Stomach (tissue), 9 donors: ENCODE results near the gene FLII. TPM values are rescaled to one million over a fixed set of nuclear protein-coding genes. Genes with fewer than 3 reads are reported as not detected.

ENCODE experiments used
- DNase-seq, 2 donors: peaks; one replicate each; pipeline versions ENCODE4 v3.0.0 to v3.0.0-alpha.2; 2013 to 2019
- H3K27ac ChIP-seq, 5 donors: fragments of 200-600 bp in 4 of 5; sonication (generic) in 4 of 5; one replicate each; pipeline ENCODE4 v1.5.1; 2013 to 2019; ENCODE audit warnings: mild to moderate bottlenecking in 1 of 5, moderate library complexity in 1 of 5
- H3K27me3 ChIP-seq, 3 donors: fragments of 200-600 bp; sonication (generic); one replicate each; pipeline ENCODE4 v1.5.1; 2017 to 2019; ENCODE audit warnings: mixed run types in 1 of 3
- H3K36me3 ChIP-seq, 4 donors: fragments of 200-600 bp; sonication (generic); 1 replicate in 3 of 4; 2 replicates in 1 of 4; pipeline ENCODE4 v1.5.1; 2016 to 2019
- H3K4me1 ChIP-seq, 4 donors: fragments of 200-600 bp; sonication (generic); one replicate each; pipeline ENCODE4 v1.5.1; 2016 to 2019
- H3K4me3 ChIP-seq, 4 donors: fragments of 200-600 bp; sonication (generic) in 3 of 4; one replicate each; pipeline ENCODE4 v1.5.1; 2016 to 2019; ENCODE audit warnings: mild to moderate bottlenecking in 1 of 4
- H3K9me3 ChIP-seq, 4 donors: fragments of 200-600 bp; sonication (generic); one replicate each; pipeline ENCODE4 v1.5.1; 2016 to 2019
- CTCF ChIP-seq, 7 experiments: fragments of 450-650 bp in 4 of 7; fragments of 200-600 bp in 3 of 7; sonication (generic) in 3 of 7; IDR thresholded peaks; one replicate each; pipeline ENCODE4 v1.5.1; 2016 to 2019; ENCODE audit warnings: antibody characterized with exemption in 7 of 7, control low read depth in 2 of 7, mild to moderate bottlenecking in 1 of 7
- EP300 ChIP-seq: sonication (generic); formaldehyde crosslinking; IDR thresholded peaks from one replicate; pipeline ENCODE4 v1.6.1; 2017; ENCODE audit warnings: antibody characterized with exemption
- POLR2A ChIP-seq, 4 donors: fragments of 450-650 bp; IDR thresholded peaks; one replicate each; pipeline ENCODE4 v1.6.1; 2016; ENCODE audit warnings: antibody characterized with exemption in 4 of 4, control low read depth in 2 of 4, mild to moderate bottlenecking in 1 of 4, moderate library complexity in 1 of 4
- POLR2AphosphoS5 ChIP-seq, 3 donors: sonication (generic); formaldehyde crosslinking; IDR thresholded peaks; one replicate each; pipeline ENCODE4 v1.6.1; 2016; ENCODE audit warnings: antibody characterized with exemption in 3 of 3
- WGBS, 5 donors: extraction: QIAGEN DNeasy Blood & Tissue Kit in 3 of 5; methylation state at CpG; one replicate each; pipeline versions ENCODE4 v1.1.5 to v1.1.7; 2013 to 2018; 5-methylcytosine and 5-hydroxymethylcytosine counted together
- intact Hi-C: fragments of 100-400 bp; cut with DNase I; formaldehyde crosslinking; loops from one replicate; pipeline ENCODE4 v1.15.1; 2023; ENCODE audit warnings: low total_unique reads
- polyA plus RNA-seq, 3 donors: library from polyadenylated mRNA; stranded (reverse); fragments of 200-250 nt; gene quantifications; one replicate each; pipeline ENCODE4 v1.2.3, GENCODE V29; 2013
- total RNA-seq, 5 donors: library from RNA; depleted of rRNA; stranded (reverse); fragments of >200 nt; gene quantifications; one replicate each; pipeline versions ENCODE4 v1.1.0 to v1.2.3, GENCODE V29; 2014 to 2016
- donor health status: healthy with polysubstance abuse.
- donor health status: Bipolar disorder and iron deficiency.
- donor health status: healthy.

Gene FLII
- total and polyA plus RNA-seq, 8 donors, result 107 to 677 (median 323) TPM

GRCh38 chr17:18257268-18257981 is 1.1 kb downstream of the FLII start:
- Histone ChIP-seq H3K27ac (peak overlapping the region; percentile 94 to 98 (median 97)), H3K4me3 (peak overlapping the region; percentile 79 to 99 (median 80)), H3K9me3 (no peaks in the 10 kb centered on the region), H3K36me3 (peaks cover 27 to 44% (median 41%) of the 10 kb centered on the region in 4 donors), H3K27me3 (no peaks in the 10 kb centered on the region), H3K4me1 (peaks cover 36 to 55% (median 52%) of the 10 kb centered on the region in 4 donors)
- peak; percentile 73 to 79 for DNase-seq
- no peak for TF ChIP-seq EP300
- no peak for TF ChIP-seq POLR2A (IDR thresholded peaks at IDR 0.05)
- no peak for TF ChIP-seq POLR2AphosphoS5 (IDR thresholded peaks at IDR 0.05)
- TF ChIP-seq CTCF (IDR thresholded peaks at IDR 0.05), result no peak
- intact Hi-C loops, result no loop called here
- WGBS, 5 donors, result 12 to 17% (median 14%) methylated on average over 18 of the region's 18 CpGs

GRCh38 chr17:18256776-18257175 is 1.8 kb downstream of the FLII start:
- no peak for DNase-seq
- WGBS, 5 donors, result 48 to 75% (median 58%) methylated on average over 6 to 7 of the region's 7 CpGs
- peak overlapping the region; percentile 79 to 99 (median 80) for H3K4me3 ChIP-seq
- peaks cover 29 to 49% (median 45%) of the 10 kb centered on the region in 4 donors for H3K4me1 ChIP-seq
- H3K27me3 ChIP-seq, result no peaks in the 10 kb centered on the region
- H3K36me3 ChIP-seq, result peaks cover 33 to 51% (median 48%) of the 10 kb centered on the region in 4 donors
- H3K9me3 ChIP-seq, result no peaks in the 10 kb centered on the region
- no peak for TF ChIP-seq EP300
- intact Hi-C loops, result no loop called here
- peak overlapping the region in 4 of 5 donors; percentile 94 to 98 (median 96) for H3K27ac ChIP-seq

GRCh38 chr17:18256351-18256750 is 2.2 kb downstream of the FLII start:
- no peak for DNase-seq
- Histone ChIP-seq H3K27me3 (no peaks in the 10 kb centered on the region), H3K36me3 (peaks cover 37 to 55% (median 52%) of the 10 kb centered on the region in 4 donors), H3K4me3 (peak overlapping the region in 1 of 4 donors; percentile 80), H3K4me1 (peaks cover 25 to 44% (median 41%) of the 10 kb centered on the region in 4 donors), H3K27ac (peak overlapping the region in 1 of 5 donors; percentile 98), H3K9me3 (no peaks in the 10 kb centered on the region)
- TF ChIP-seq CTCF (IDR thresholded peaks at IDR 0.05), result no peak
- no peak for TF ChIP-seq EP300
- no peak for TF ChIP-seq POLR2AphosphoS5 (IDR thresholded peaks at IDR 0.05)
- TF ChIP-seq POLR2A (IDR thresholded peaks at IDR 0.05), result no peak
- intact Hi-C loops, result no loop called here
- WGBS, 5 donors, result 35 to 77% (median 47%) methylated on average over 5 to 11 of the region's 11 CpGs

- H3K4me3 ChIP-seq, result no peak overlapping the region
- no peak for DNase-seq
- H3K4me1 ChIP-seq, result peaks cover 19 to 42% (median 37%) of the 10 kb centered on the region in 4 donors
- WGBS, 5 donors, result 87 to 96% (median 94%) methylated on average over 8 of the region's 8 CpGs
- intact Hi-C loops, result no loop called here
- no peaks in the 10 kb centered on the region for H3K27me3 ChIP-seq
- no peak for TF ChIP-seq POLR2AphosphoS5 (IDR thresholded peaks at IDR 0.05)
- TF ChIP-seq EP300, result no peak
- no peak for TF ChIP-seq CTCF (IDR thresholded peaks at IDR 0.05)
- no peak for TF ChIP-seq POLR2A (IDR thresholded peaks at IDR 0.05)
- peaks cover 47 to 68% (median 65%) of the 10 kb centered on the region in 4 donors for H3K36me3 ChIP-seq
- H3K9me3 ChIP-seq, result no peaks in the 10 kb centered on the region
- no peak overlapping the region for H3K27ac ChIP-seq
Observed at GRCh38 chr17:18254888-18255649, 3.5 kb downstream of the FLII start.
